Subcutaneous abdominal adipose tissue (tissue), 5 donors: Measurements from ENCODE around the gene NBAS.
"Not testable (repeated sequence)": the region's sequence is repeated elsewhere in the genome, so short reads cannot be mapped to it uniquely, and the experiment has no call there.

ENCODE experiments used
- H3K27ac ChIP-seq: one replicate; pipeline ENCODE4 v1.7.0; 2013; ENCODE audit warnings: low read depth, mild to moderate bottlenecking, inconsistent platforms, low read length, moderate library complexity
- H3K27me3 ChIP-seq, 5 donors: one replicate each; pipeline ENCODE4 v1.7.0; 2013; ENCODE audit warnings: low read length in 5 of 5, inconsistent platforms in 1 of 5; ENCODE audit not compliant: control insufficient read depth in 5 of 5, insufficient read depth in 4 of 5
- H3K36me3 ChIP-seq, 5 donors: one replicate each; pipeline ENCODE4 v1.7.0; 2013; ENCODE audit warnings: low read length in 5 of 5; ENCODE audit not compliant: control insufficient read depth in 5 of 5, insufficient read depth in 5 of 5
- H3K4me1 ChIP-seq, 5 donors: one replicate each; pipeline ENCODE4 v1.7.0; 2013; ENCODE audit warnings: low read length in 5 of 5, mild to moderate bottlenecking in 3 of 5, moderate library complexity in 1 of 5; ENCODE audit not compliant: control insufficient read depth in 5 of 5, insufficient read depth in 5 of 5
- H3K4me3 ChIP-seq, 5 donors: one replicate each; pipeline ENCODE4 v1.7.0; 2013; ENCODE audit warnings: low read length in 5 of 5, low read depth in 1 of 5
- H3K9ac ChIP-seq, 5 donors: one replicate each; pipeline ENCODE4 v1.7.0; 2013; ENCODE audit warnings: low read length in 5 of 5, mild to moderate bottlenecking in 4 of 5, moderate library complexity in 3 of 5
- H3K9me3 ChIP-seq, 5 donors: one replicate each; pipeline ENCODE4 v1.7.0; 2013; ENCODE audit warnings: low read length in 5 of 5; ENCODE audit not compliant: control insufficient read depth in 5 of 5
- donor health status: healthy.
- donor health status: healthy.
- donor health status: healthy.
- donor health status: healthy.
- donor health status: healthy.

The NBAS gene

DNA sequence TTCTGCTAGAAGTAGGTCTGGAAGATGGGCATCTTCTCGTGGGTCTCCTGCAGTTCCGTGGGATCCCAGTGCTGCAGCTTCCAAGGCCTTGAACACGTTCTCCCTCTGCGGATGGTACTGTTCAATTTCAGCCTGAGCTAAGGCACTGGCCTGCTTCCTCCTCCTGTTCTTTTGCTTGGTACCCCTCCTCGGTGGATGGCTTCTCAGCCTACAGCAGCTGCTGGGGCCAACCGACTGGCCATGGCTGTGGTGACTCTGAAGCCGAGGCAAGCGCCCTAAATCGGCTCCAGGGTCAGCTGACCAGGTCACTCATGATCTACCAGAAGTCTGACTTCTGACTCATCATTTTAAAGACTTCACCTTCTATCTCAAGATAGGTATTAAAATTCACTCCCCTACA, 150.2 kb downstream of the NBAS start:
- peaks cover 7 to 37% (median 22%) of the 10 kb centered on the region in 5 donors for H3K36me3 ChIP-seq

DNA sequence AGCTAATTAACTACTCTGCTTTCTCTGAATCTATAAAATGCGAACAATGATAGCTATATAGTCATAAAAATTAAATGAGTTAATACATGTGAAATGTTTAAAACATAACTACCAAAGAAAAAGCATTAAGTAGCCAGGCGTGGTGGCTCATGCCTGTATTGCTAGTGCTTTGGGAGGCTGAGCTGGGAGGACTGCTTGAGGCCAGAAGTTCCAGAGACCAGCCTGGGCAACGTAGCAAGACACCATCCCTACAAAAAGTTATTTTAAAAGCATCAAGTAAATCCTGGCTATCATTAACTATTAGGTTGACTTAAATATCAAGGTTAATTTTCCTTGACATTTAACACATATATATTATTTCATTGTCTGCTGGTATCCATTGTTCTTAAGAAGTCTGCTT, 152.4 kb downstream of the NBAS start:
- Histone ChIP-seq H3K4me3 (no peak overlapping the region), H3K4me1 (peaks cover 0 to 18% (median 5%) of the 10 kb centered on the region in 5 donors), H3K36me3 (peaks cover 7 to 29% (median 11%) of the 10 kb centered on the region in 5 donors), H3K9me3 (no peaks in the 10 kb centered on the region), H3K9ac (no peak overlapping the region), H3K27me3 (no peaks in the 10 kb centered on the region), H3K27ac (no peak overlapping the region)

More for the DNA sequence above, 150.2 kb downstream of the NBAS start:
- H3K27ac ChIP-seq, result no peak overlapping the region
- no peak overlapping the region for H3K4me3 ChIP-seq
- no peaks in the 10 kb centered on the region for H3K9me3 ChIP-seq
- no peak overlapping the region for H3K9ac ChIP-seq
- no peaks in the 10 kb centered on the region for H3K27me3 ChIP-seq
- peaks cover 0 to 18% (median 5%) of the 10 kb centered on the region in 5 donors for H3K4me1 ChIP-seq

DNA sequence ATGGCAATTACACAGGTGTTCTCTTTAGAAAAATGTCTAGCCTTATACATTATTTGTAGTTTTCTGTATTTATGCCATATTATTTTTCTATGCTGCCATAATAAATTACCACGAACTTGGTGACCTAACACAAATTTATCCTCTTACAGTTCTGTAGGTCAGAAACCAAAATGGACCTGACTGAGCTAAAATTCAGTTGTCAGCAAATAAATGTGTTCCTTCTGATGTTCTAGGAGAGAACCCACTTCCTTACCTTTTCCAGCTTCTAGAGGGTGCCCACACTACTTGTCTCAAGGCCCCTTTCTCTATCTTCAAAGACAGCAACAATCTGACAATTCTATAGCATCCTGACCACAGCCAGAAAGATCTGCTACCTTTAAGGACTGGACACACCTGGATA, 153.5 kb downstream of the NBAS start:
- Histone ChIP-seq H3K9me3 (no peaks in the 10 kb centered on the region), H3K4me3 (no peak overlapping the region), H3K9ac (no peak overlapping the region), H3K4me1 (peaks cover 0 to 9% (median 5%) of the 10 kb centered on the region in 5 donors), H3K27me3 (no peaks in the 10 kb centered on the region), H3K27ac (no peak overlapping the region), H3K36me3 (peaks cover 3 to 27% (median 6%) of the 10 kb centered on the region in 5 donors)

DNA sequence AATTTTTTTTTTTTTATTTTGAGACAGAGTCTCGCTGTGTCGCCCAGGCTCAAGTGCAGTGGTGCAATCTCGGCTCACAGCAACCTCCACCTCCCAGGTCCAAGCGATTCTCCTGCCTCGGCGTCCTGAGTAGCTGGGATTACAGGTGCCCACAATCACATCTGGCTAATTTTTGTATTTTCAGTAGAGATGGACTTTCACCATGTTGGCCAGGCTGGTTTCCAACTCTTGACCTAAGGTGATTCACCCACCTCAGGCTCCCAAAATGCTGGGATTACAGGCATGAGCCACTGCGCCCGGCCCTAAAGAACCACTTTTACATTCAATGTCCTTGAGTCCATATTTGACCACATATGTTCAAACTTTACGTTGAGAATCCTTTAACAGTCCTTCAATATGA, 156.6 kb downstream of the NBAS start:
- H3K27ac ChIP-seq, H3K4me3 ChIP-seq, H3K4me1 ChIP-seq, H3K9ac ChIP-seq, H3K9me3 ChIP-seq, H3K27me3 ChIP-seq: not testable (repeated sequence)
- peaks cover 0 to 20% (median 4%) of the 10 kb centered on the region in 5 donors for H3K36me3 ChIP-seq

DNA sequence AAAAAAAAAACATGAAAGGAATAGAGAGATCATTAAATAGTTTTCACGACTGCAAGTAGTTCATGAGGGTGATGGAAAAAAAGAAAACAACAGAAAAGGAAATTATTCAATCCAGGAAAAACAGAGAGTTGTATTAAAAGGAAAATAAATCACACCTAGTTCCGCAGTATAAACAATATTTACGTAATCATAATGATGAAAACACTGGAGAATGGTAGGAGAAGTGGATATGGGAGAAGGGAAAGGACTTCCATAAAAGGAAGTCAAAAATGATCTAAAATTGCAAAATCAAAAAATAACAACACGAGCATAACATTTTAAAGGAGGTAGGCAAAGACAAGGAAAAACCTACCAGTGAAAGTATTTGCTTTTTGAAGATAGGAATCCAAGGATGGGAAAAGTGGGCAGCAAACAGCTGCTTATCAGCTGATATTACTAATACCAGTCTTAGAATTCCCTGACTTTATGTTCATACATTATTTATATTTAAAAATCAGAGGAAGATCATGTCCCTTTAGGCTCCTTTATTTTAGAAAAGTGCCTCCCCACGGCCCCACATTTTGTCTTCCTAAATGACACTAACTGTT, 160.8 kb downstream of the NBAS start:
- Histone ChIP-seq H3K27ac (no peak overlapping the region), H3K4me1 (no peaks in the 10 kb centered on the region), H3K9ac (no peak overlapping the region), H3K36me3 (peaks cover 4 to 20% (median 11%) of the 10 kb centered on the region in 5 donors), H3K9me3 (peaks cover 0 to 4% (median 2%) of the 10 kb centered on the region in 5 donors), H3K4me3 (no peak overlapping the region), H3K27me3 (no peaks in the 10 kb centered on the region)

DNA sequence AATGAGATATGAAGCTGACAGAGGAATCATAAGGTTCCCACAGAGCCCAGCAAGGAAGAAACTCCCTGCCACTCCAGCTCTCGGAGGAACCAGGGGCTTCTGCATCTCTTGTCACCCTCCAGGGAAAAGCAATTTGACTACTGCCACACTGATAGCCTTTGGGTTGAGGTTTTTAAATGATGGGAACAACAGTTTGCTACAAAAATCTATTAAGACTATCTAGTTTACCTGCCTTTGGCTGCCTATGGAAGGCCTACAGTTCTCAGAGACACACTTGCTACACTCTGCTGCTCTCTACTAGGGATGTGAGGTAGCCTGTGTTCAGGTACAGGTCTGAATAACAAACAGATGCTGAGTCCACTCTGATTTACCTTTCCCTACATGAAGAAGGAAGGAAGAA, 161.9 kb downstream of the NBAS start:
- H3K9ac ChIP-seq, result no peak overlapping the region
- peaks cover 4 to 20% (median 11%) of the 10 kb centered on the region in 5 donors for H3K36me3 ChIP-seq
- H3K4me1 ChIP-seq, result no peaks in the 10 kb centered on the region
- no peak overlapping the region for H3K27ac ChIP-seq
- no peak overlapping the region for H3K4me3 ChIP-seq
- no peaks in the 10 kb centered on the region for H3K27me3 ChIP-seq
- peaks cover 0 to 4% (median 2%) of the 10 kb centered on the region in 5 donors for H3K9me3 ChIP-seq

DNA sequence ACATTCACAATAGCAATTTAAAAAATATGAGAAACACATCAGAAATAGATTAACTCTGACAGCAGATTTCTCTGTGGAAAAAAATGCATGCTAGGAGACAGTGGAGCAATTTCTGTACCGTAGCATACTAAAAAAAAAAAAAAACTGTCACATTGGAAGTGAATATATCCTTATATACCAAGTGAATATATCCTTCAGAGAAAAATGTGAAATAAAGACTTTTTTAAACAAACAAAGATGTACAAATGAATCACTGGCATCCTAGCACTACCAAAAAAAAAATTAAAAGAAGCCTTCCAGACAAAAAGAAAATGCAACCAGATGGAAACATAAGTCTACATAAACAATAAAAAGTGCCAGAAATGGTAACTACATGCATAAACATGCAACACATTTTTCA, 169.4 kb downstream of the NBAS start:
- H3K9ac ChIP-seq, result no peak overlapping the region
- no peak overlapping the region for H3K4me3 ChIP-seq
- peaks cover 8 to 42% (median 14%) of the 10 kb centered on the region in 5 donors for H3K36me3 ChIP-seq
- H3K27ac ChIP-seq, result no peak overlapping the region
- H3K4me1 ChIP-seq, result no peaks in the 10 kb centered on the region
- H3K27me3 ChIP-seq, result no peaks in the 10 kb centered on the region
- H3K9me3 ChIP-seq, result peaks cover 0 to 7% (median 1%) of the 10 kb centered on the region in 5 donors

DNA sequence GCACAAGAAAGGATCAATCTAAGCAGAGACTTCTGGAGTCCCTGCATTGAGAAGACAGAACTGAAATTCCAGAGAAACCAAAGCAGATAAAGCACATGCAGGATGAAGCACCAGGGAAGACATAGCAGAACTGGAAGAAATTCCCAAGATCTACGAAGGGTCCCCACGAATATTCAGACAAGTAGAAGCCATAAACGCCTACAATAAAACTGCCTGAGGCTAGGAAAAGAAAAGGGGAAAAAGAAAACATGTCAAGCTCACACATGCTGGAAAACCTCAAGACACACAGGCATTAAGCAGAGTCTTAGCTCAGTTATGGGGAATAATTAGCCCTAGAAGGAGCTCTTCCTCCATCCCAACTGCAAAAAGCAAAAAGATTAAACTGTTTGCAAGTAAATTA, 171.2 kb downstream of the NBAS start:
- no peaks in the 10 kb centered on the region for H3K4me1 ChIP-seq
- H3K4me3 ChIP-seq, result no peak overlapping the region
- H3K27ac ChIP-seq, result no peak overlapping the region
- H3K27me3 ChIP-seq, result no peaks in the 10 kb centered on the region
- H3K36me3 ChIP-seq, result peaks cover 6 to 43% (median 17%) of the 10 kb centered on the region in 5 donors
- no peak overlapping the region for H3K9ac ChIP-seq
- H3K9me3 ChIP-seq, result peaks cover 0 to 7% (median 0%) of the 10 kb centered on the region in 5 donors

DNA sequence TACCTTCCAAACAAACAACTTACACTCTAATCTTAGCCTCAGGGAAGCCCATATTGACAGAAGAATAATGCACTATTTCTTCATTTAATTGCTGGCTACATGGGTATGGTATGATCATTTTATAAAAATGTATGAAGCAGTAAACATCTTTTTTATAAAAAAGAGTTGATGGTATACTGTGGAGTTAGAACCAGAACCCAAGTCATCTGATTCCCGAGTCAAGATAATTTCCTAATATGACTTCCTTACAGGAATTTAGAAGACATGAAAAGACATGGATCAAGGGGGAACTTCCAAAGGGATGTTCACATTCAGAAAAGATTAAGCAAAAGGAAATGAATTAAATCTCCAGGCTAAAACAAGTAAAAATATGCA, 171.8 kb downstream of the NBAS start:
- H3K9me3 ChIP-seq, result peaks cover 0 to 7% (median 0%) of the 10 kb centered on the region in 5 donors
- no peaks in the 10 kb centered on the region for H3K27me3 ChIP-seq

DNA sequence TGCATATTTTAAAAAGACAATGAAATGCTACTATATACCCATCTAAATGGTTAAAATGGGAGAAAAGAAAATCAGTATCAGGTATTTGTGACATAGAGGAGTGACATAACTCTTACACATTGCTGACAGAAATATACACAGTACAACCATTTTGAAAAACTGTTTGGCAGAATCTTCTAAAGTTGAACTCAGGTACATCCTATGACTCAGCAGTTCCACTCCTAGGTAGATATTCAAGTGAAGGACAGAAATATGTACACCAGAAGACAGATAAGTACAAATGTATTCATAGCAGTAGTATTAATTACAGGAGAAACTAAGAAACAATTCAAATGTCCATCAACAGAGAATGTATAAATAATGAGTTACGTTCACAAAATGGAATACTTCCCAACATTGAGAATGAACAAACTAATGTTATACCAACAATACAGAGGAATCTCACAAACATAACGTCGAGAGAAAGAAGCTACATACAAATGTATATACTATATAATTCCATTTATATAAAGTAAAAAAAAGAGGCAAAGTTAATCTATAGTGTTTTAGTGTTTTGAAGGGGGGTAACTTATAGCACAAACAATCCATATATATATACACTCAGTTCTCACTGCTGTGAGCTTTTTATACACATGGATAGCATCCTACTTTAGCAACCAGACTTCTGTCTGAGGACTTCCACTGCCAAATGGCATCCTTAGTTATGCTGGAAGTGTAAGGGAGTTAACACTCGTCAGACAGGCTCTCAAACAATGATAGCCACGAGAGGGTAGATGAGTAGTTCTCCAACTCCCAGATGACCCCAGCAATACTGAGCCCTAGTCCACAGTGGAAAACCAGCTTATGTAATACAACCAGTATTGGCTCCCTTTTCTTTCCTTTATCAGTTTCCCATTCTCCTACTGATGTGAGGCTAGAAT, 172.5 kb downstream of the NBAS start:
- peaks cover 0 to 7% (median 0%) of the 10 kb centered on the region in 5 donors for H3K9me3 ChIP-seq
- H3K4me3 ChIP-seq, result no peak overlapping the region
- H3K4me1 ChIP-seq, result no peaks in the 10 kb centered on the region
- H3K27me3 ChIP-seq, result no peaks in the 10 kb centered on the region
- H3K9ac ChIP-seq, result no peak overlapping the region
- no peak overlapping the region for H3K27ac ChIP-seq
- H3K36me3 ChIP-seq, result peaks cover 9 to 36% (median 19%) of the 10 kb centered on the region in 5 donors

More for the DNA sequence above, 171.8 kb downstream of the NBAS start:
- Histone ChIP-seq H3K9ac (no peak overlapping the region), H3K4me1 (no peaks in the 10 kb centered on the region), H3K27ac (no peak overlapping the region), H3K4me3 (no peak overlapping the region), H3K36me3 (peaks cover 6 to 39% (median 17%) of the 10 kb centered on the region in 5 donors)
